Tibial nerve (tissue), 4 donors: ENCODE results near the gene PSMD8. TPM values are rescaled to one million over a fixed set of nuclear protein-coding genes. Genes with fewer than 3 reads are reported as not detected.

Experiments used
- DNase-seq, 2 donors: peaks; one replicate each; pipeline ENCODE4 v3.0.0-alpha.2; 2019; ENCODE audit warnings: low spot score in 2 of 2
- H3K27ac ChIP-seq, 4 donors: fragments of 200-600 bp; sonication (generic) in 3 of 4; one replicate each; pipeline ENCODE4 v1.5.1; 2017 to 2019; ENCODE audit warnings: mild to moderate bottlenecking in 1 of 4
- H3K27me3 ChIP-seq, 2 donors: fragments of 200-600 bp; sonication (generic) in 1 of 2; one replicate each; pipeline versions ENCODE4 v1.5.1 to v1.6.0; 2017 to 2019
- H3K36me3 ChIP-seq, 3 donors: fragments of 200-600 bp; sonication (generic); one replicate each; pipeline ENCODE4 v1.5.1; 2018 to 2019
- H3K4me1 ChIP-seq, 4 donors: fragments of 200-600 bp; sonication (generic) in 3 of 4; one replicate each; pipeline ENCODE4 v1.5.1; 2017 to 2019
- H3K4me3 ChIP-seq, 4 donors: fragments of 200-600 bp; sonication (generic) in 3 of 4; one replicate each; pipeline ENCODE4 v1.5.1; 2017 to 2019; ENCODE audit warnings: mild to moderate bottlenecking in 1 of 4, moderate library complexity in 1 of 4
- H3K9me3 ChIP-seq, 4 donors: fragments of 200-600 bp; sonication (generic) in 3 of 4; one replicate each; pipeline ENCODE4 v1.5.1; 2017 to 2019
- EP300 ChIP-seq, 2 donors: sonication (generic); formaldehyde crosslinking; IDR thresholded peaks; one replicate each; pipeline ENCODE4 v1.6.1; 2017; ENCODE audit warnings: antibody characterized with exemption in 2 of 2, mild to moderate bottlenecking in 1 of 2
- POLR2A ChIP-seq, 2 donors: fragments of 450-650 bp; IDR thresholded peaks; one replicate each; pipeline ENCODE4 v1.6.1; 2017; ENCODE audit warnings: antibody characterized with exemption in 2 of 2, mild to moderate bottlenecking in 2 of 2, moderate library complexity in 2 of 2
- WGBS, 2 donors: methylation state at CpG; one replicate each; pipeline ENCODE4 v1.1.5; 2018; 5-methylcytosine and 5-hydroxymethylcytosine counted together
- total RNA-seq, 4 donors: library from RNA; depleted of rRNA; stranded (reverse); fragments of >200 nt; gene quantifications; one replicate each; pipeline ENCODE4 v1.1.0, GENCODE V29; 2016
- TF ChIP-seq, protein P1 (sequence below), 5 experiments: fragments of 200-600 bp in 3 of 5; fragments of 450-650 bp in 2 of 5; sonication (generic) in 3 of 5; IDR thresholded peaks; one replicate each; pipeline ENCODE4 v1.5.1; 2016 to 2019; ENCODE audit warnings: antibody characterized with exemption in 5 of 5, mild to moderate bottlenecking in 3 of 5, moderate library complexity in 2 of 5

The PSMD8 gene
- total RNA-seq, 4 donors from 2014 or later: 124 to 192 (median 174) TPM

DNA sequence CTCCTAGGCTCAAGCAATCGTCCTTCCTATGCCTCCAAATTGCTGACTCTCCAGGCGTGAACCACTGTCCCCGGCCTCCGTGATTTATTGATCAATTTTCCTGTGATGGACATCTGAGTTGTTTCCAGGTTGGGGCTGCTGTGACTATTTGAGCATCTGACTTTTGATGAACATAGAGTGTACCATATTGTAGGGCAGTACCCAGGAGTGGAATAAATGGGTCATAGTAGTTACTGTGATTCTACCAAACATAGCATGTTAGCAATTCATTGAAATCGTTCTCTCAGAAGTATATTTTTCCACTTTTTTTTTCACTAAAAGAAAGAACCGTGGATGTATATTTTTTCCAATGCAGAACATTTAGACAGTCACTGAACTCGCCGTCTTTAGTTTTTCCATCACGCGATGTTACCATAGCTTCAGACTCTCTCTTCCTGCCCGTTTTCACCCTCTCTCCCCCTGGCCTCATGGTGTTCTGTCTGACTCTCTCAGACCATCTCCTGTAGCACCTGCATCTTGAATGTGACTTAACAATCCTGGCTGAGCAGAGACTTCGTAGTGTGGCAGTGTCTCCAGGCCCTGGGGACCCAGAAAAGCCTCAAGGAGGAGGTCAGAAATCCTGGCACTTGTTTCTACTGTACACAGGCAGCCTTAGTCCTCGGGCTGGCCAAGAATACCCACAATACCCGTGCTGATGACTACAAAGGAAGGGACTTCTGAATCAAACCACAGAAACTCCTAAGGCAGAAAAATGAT lies 54.9 kb downstream of the PSMD8 start:
- Histone ChIP-seq H3K27ac (no peak overlapping the region), H3K4me3 (no peak overlapping the region), H3K9me3 (no peaks in the 10 kb centered on the region), H3K36me3 (no peaks in the 10 kb centered on the region), H3K27me3 (peaks cover 0 to 61% of the 10 kb centered on the region in 2 donors), H3K4me1 (peaks cover 0 to 4% (median 0%) of the 10 kb centered on the region in 4 donors)
- TF ChIP-seq POLR2A (IDR thresholded peaks at IDR 0.05) (no peak), EP300 (IDR thresholded peaks at IDR 0.05) (no peak)
- TF ChIP-seq, protein P1, sequence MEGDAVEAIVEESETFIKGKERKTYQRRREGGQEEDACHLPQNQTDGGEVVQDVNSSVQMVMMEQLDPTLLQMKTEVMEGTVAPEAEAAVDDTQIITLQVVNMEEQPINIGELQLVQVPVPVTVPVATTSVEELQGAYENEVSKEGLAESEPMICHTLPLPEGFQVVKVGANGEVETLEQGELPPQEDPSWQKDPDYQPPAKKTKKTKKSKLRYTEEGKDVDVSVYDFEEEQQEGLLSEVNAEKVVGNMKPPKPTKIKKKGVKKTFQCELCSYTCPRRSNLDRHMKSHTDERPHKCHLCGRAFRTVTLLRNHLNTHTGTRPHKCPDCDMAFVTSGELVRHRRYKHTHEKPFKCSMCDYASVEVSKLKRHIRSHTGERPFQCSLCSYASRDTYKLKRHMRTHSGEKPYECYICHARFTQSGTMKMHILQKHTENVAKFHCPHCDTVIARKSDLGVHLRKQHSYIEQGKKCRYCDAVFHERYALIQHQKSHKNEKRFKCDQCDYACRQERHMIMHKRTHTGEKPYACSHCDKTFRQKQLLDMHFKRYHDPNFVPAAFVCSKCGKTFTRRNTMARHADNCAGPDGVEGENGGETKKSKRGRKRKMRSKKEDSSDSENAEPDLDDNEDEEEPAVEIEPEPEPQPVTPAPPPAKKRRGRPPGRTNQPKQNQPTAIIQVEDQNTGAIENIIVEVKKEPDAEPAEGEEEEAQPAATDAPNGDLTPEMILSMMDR (IDR thresholded peaks at IDR 0.05): no peak
- 58 to 65% methylated on average over 14 of the region's 14 CpGs for WGBS, 2 donors
- DNase-seq: no peak

DNA sequence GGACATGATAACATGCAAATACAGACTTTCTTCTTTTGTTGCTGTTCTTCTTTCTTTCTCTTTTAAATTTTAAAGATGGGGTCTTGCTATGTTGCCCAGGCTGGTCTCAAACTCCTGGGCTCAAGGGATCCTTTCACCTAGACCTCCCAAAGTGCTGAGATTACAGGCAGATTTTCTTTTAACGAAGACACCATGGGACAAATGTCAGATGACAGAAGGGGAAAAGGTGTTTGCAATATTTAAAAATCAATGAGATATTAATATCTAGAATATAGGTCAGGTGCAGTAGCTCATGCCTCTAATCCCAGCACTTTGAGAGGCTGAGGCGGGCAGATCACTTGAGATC lies 55.4 kb downstream of the PSMD8 start:
- peaks cover 0 to 4% (median 0%) of the 10 kb centered on the region in 4 donors for H3K4me1 ChIP-seq
- 79 to 94% methylated on average over 2 of the region's 2 CpGs for WGBS, 2 donors
- no peaks in the 10 kb centered on the region for H3K36me3 ChIP-seq
- no peak overlapping the region for H3K27ac ChIP-seq
- no peak overlapping the region for H3K4me3 ChIP-seq
- H3K9me3 ChIP-seq: no peaks in the 10 kb centered on the region
- H3K27me3 ChIP-seq: peaks cover 0 to 61% of the 10 kb centered on the region in 2 donors
- TF ChIP-seq EP300 (IDR thresholded peaks at IDR 0.05) (no peak), POLR2A (IDR thresholded peaks at IDR 0.05) (no peak)
- TF ChIP-seq, protein P1 (IDR thresholded peaks at IDR 0.05): no peak
- no peak for DNase-seq

DNA sequence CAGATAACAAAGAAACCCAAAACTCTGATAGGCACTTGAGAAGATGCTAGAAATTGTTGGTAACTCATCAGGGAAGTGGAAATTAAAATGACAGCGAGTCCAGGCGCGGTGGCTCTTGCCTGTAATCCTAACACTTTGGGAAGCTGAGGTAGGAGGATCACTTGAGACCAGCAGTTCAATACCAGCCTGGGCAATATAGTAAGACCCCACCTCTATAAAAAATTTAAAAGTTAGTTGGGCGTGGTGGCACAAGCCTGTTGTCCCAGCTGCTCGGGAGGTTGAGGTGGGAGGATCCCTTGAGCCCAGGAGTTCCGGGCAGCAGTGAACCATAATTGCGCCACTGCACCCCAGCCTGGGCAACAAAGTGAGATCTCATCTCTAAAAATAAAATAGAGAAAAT lies 56.6 kb downstream of the PSMD8 start:
- Histone ChIP-seq H3K36me3 (no peaks in the 10 kb centered on the region), H3K27me3 (peaks cover 0 to 61% of the 10 kb centered on the region in 2 donors), H3K4me1 (peaks cover 0 to 4% (median 0%) of the 10 kb centered on the region in 4 donors), H3K4me3 (no peak overlapping the region), H3K27ac (no peak overlapping the region), H3K9me3 (no peaks in the 10 kb centered on the region)
- WGBS, 2 donors: 84 to 88% methylated on average over 7 of the region's 7 CpGs
- DNase-seq: no peak
- TF ChIP-seq POLR2A (IDR thresholded peaks at IDR 0.05) (no peak), EP300 (IDR thresholded peaks at IDR 0.05) (no peak)
- TF ChIP-seq, protein P1 (IDR thresholded peaks at IDR 0.05): no peak

DNA sequence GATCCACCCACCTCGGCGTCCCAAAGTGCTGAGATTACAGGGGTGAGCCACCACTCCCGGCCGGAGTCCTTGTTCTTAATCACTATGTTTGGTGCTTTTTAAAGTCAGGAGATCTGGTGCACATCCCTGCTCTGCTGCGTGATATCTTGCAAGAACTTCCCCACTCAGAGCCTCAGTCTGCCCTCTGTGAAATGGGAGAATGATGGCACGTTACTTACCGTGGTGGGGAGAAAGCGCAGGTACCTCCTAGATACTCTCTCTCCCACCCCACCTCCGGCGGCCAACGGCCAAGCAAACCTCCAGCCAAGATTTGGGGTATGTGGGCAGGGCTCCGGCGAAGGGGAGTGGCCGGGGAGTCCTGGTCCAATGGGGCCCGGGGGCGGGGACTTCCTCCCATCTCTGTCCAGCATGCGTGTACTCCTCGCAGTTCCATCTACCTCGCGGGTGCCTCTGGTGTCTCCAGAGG lies 58.9 kb downstream of the PSMD8 start, which contains the start of gene RYR1:
Gene RYR1, plus strand, starts transcription at position 424 of the 466 bp plus-strand sequence. CDS start 139 bp downstream, outside the sequence.
- Histone ChIP-seq H3K27me3 (peaks cover 0 to 51% of the 10 kb centered on the region in 2 donors), H3K4me1 (peaks cover 0 to 4% (median 0%) of the 10 kb centered on the region in 4 donors), H3K9me3 (no peaks in the 10 kb centered on the region), H3K36me3 (no peaks in the 10 kb centered on the region), H3K4me3 (peak within 1 kb of the TSS in 1 of 4 donors; percentile 36), H3K27ac (no peak within 1 kb of the TSS)
- DNase-seq: peak in 1 of 2 donors; percentile 36
- TF ChIP-seq, protein P1 (IDR thresholded peaks at IDR 0.05): no peak
- no peak for TF ChIP-seq EP300 (IDR thresholded peaks at IDR 0.05)
- no peak for TF ChIP-seq POLR2A (IDR thresholded peaks at IDR 0.05)
- 10 to 31% methylated on average over 10 to 15 of the region's 20 CpGs for WGBS, 2 donors

Other genes with a start within 250 kb of the PSMD8 start
- gene DPF1, start 150.3 kb upstream of the PSMD8 start, total RNA-seq: not detected
- gene PPP1R14A, start 118.2 kb upstream of the PSMD8 start, total RNA-seq: 100 to 1,000 TPM in 1 of 4 donors, 10 to 100 TPM in 3; 86.1 to 179 (median 95.3) TPM
- gene SPINT2, start 110.0 kb upstream of the PSMD8 start, total RNA-seq: 10 to 100 TPM; 39.0 to 79.1 (median 45.5) TPM
- 100 to 1,000 TPM in 3 of 4 donors, 10 to 100 TPM in 1; 76.8 to 627 (median 335) TPM for gene C19orf33, start 70.3 kb upstream of the PSMD8 start, total RNA-seq
- 10 to 100 TPM; 30.8 to 57.3 (median 46.0) TPM for gene YIF1B, start 58.6 kb upstream of the PSMD8 start, total RNA-seq
- 1 to 10 TPM; 2.6 to 5.4 (median 3.3) TPM for gene KCNK6, start 54.7 kb upstream of the PSMD8 start, total RNA-seq
- gene CATSPERG, start 38.7 kb upstream of the PSMD8 start, total RNA-seq: 10 to 100 TPM in 1 of 4 donors, 1 to 10 TPM in 3; 3.3 to 10.2 (median 6.2) TPM
- gene GGN, start 13.5 kb downstream of the PSMD8 start, total RNA-seq: not detected
- under 1 TPM in 3 of 4 donors, not detected in 1; under 0.01 to 0.60 (median 0.21) TPM for gene SPRED3, start 14.1 kb downstream of the PSMD8 start, total RNA-seq
- 10 to 100 TPM; 24.9 to 69.0 (median 50.3) TPM for gene FAM98C, start 28.5 kb downstream of the PSMD8 start, total RNA-seq
- gene RASGRP4, start 51.6 kb downstream of the PSMD8 start, total RNA-seq: 10 to 100 TPM in 1 of 4 donors, 1 to 10 TPM in 3; 3.1 to 11.7 (median 5.3) TPM
- gene RYR1, start 59.1 kb downstream of the PSMD8 start, total RNA-seq: 10 to 100 TPM in 2 of 4 donors, 1 to 10 TPM in 2; 5.7 to 18.1 (median 12.0) TPM
- gene MAP4K1, start 243.4 kb downstream of the PSMD8 start, total RNA-seq: 10 to 100 TPM in 1 of 4 donors, 1 to 10 TPM in 3; 2.5 to 10.0 (median 8.8) TPM
- 100 to 1,000 TPM; 326 to 534 (median 466) TPM for gene EIF3K, start 244.6 kb downstream of the PSMD8 start, total RNA-seq